ENCODE results near the gene FAM171A1. TPM values are rescaled to one million over a fixed set of nuclear protein-coding genes. Genes with fewer than 3 reads are reported as not detected.
A peak's percentile ranks its signal among the peaks of the same experiment; 100 is the strongest.

The FAM171A1 gene
- total and polyA plus RNA-seq, 4 donors, result 3.4 to 23.5 (median 9.7) TPM

DNA sequence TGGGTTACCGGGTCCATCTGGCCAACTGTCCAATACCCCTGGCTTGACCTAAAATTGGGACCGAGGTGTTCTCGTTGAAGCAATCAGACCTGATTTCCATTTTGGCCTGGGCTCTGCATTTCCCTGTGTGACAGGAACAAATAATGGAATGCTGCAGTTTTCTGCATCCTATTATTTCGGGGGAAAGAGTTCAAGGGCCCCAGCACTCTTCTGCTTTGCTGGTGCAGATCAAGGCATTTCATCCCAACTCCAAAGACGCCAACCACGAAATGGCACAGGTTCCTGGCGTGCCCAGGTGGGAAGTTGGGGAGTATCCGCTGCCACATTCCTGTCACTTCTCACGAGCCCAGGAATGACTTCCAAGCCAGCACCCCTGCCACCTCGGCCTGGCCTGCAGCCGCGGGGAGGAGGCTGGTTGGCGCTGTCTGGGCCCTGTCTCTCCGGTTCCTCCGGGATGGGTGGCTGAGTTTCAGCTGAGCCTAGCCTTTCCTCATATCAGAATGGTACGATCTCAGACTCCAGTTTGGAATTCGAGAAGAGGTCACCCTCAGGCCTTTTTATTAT, 56.5 kb downstream of the FAM171A1 start:
- Histone ChIP-seq H3K27me3 (ENCODE audit: control insufficient read depth in 3 of 3, insufficient read depth in 3 of 3, low read length in 2 of 3) (no peaks in the 10 kb centered on the region), H3K27ac (ENCODE audit: low read depth in 1 of 2, low read length in 1 of 2) (peak overlapping the region in 1 of 2 donors; percentile 34), H3K4me3 (no peak overlapping the region), H3K36me3 (ENCODE audit: control insufficient read depth in 4 of 4, insufficient read depth in 4 of 4, low read length in 4 of 4) (peaks cover 0 to 2% (median 0%) of the 10 kb centered on the region in 4 donors), H3K9me3 (ENCODE audit: control insufficient read depth in 4 of 4, insufficient read depth in 3 of 4, low read length in 3 of 4) (no peaks in the 10 kb centered on the region), H3K4me1 (ENCODE audit: control insufficient read depth in 5 of 5, insufficient read depth in 5 of 5, low read length in 5 of 5) (peaks cover 0 to 64% (median 30%) of the 10 kb centered on the region in 5 donors), H3K9ac (ENCODE audit: insufficient read depth in 1 of 2, low read length in 2 of 2) (no peak overlapping the region)
- DNase-seq (no peak), ATAC-seq (ENCODE audit: insufficient read depth, low FRiP score) (no peak)
- TF ChIP-seq, protein P1, sequence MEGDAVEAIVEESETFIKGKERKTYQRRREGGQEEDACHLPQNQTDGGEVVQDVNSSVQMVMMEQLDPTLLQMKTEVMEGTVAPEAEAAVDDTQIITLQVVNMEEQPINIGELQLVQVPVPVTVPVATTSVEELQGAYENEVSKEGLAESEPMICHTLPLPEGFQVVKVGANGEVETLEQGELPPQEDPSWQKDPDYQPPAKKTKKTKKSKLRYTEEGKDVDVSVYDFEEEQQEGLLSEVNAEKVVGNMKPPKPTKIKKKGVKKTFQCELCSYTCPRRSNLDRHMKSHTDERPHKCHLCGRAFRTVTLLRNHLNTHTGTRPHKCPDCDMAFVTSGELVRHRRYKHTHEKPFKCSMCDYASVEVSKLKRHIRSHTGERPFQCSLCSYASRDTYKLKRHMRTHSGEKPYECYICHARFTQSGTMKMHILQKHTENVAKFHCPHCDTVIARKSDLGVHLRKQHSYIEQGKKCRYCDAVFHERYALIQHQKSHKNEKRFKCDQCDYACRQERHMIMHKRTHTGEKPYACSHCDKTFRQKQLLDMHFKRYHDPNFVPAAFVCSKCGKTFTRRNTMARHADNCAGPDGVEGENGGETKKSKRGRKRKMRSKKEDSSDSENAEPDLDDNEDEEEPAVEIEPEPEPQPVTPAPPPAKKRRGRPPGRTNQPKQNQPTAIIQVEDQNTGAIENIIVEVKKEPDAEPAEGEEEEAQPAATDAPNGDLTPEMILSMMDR (IDR thresholded peaks at IDR 0.05; ENCODE audit: control extremely low read depth, extremely low read depth), result no peak
- WGBS, 2 donors, result 92 to 95% methylated on average over 17 of the region's 17 CpGs

DNA sequence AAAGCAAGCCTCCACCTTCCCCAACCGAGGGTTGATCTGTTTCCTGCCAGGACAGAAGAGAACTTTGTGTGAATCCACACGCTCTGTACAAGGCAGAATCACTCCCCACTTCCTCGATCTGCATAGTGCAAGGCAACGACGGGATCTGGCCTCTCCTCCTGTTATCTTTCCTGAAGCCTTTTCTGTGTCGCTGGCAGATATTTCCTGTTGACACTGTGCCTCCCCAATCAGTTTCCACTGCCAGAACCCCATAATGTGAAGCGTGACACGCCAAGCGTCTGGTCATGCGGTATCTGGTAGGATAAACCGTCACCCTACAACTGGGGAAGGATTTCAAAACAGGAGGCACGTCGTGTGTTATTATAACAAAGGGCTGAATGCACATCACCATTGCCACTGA, 57.2 kb downstream of the FAM171A1 start:
- DNase-seq, result peak; percentile 71 to 91 (median 88)

DNA sequence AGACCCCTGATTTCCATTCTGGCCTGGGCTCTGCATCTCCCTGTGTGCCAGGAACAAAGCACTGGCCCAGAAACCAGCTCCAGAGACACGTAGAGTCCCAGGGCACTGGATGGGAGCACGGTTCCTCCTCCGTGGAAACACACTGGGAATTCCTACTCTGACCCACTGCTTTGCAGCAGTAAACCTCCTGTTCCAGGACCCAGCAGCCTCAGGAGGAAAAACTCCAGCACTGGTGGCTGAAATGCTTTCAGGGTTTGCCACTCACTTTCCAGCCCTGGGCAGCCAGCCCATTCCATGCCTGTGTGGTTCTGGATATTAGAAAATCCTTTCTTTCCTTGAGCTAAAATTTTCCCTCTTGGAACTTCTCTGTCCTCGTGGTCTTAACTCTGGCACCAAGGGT, 58.0 kb downstream of the FAM171A1 start:
- TF ChIP-seq, protein P1 (IDR thresholded peaks at IDR 0.05; ENCODE audit: control extremely low read depth, extremely low read depth), result no peak
- no peaks in the 10 kb centered on the region for H3K9me3 ChIP-seq (ENCODE audit: control insufficient read depth in 4 of 4, insufficient read depth in 3 of 4, low read length in 3 of 4)
- no peak overlapping the region for H3K4me3 ChIP-seq
- H3K36me3 ChIP-seq (ENCODE audit: control insufficient read depth in 4 of 4, insufficient read depth in 4 of 4, low read length in 4 of 4), result peaks cover 0 to 2% (median 0%) of the 10 kb centered on the region in 4 donors
- H3K4me1 ChIP-seq (ENCODE audit: control insufficient read depth in 5 of 5, insufficient read depth in 5 of 5, low read length in 5 of 5), result peaks cover 0 to 64% (median 30%) of the 10 kb centered on the region in 5 donors
- H3K27me3 ChIP-seq (ENCODE audit: control insufficient read depth in 3 of 3, insufficient read depth in 3 of 3, low read length in 2 of 3), result no peaks in the 10 kb centered on the region
- DNase-seq, result peak in 2 of 3 donors; percentile 33 to 47
- no peak for ATAC-seq (ENCODE audit: insufficient read depth, low FRiP score)
- peak overlapping the region in 1 of 2 donors; percentile 62 for H3K9ac ChIP-seq (ENCODE audit: insufficient read depth in 1 of 2, low read length in 2 of 2)
- WGBS, 2 donors, result 50 to 73% methylated on average over 4 of the region's 4 CpGs
- peak overlapping the region in 1 of 2 donors; percentile 61 for H3K27ac ChIP-seq (ENCODE audit: low read depth in 1 of 2, low read length in 1 of 2)

More for the DNA sequence above, 57.2 kb downstream of the FAM171A1 start:
- H3K4me3 ChIP-seq, result no peak overlapping the region
- H3K36me3 ChIP-seq (ENCODE audit: control insufficient read depth in 4 of 4, insufficient read depth in 4 of 4, low read length in 4 of 4), result peaks cover 0 to 2% (median 0%) of the 10 kb centered on the region in 4 donors
- H3K4me1 ChIP-seq (ENCODE audit: control insufficient read depth in 5 of 5, insufficient read depth in 5 of 5, low read length in 5 of 5), result peaks cover 0 to 64% (median 30%) of the 10 kb centered on the region in 5 donors
- no peak overlapping the region for H3K27ac ChIP-seq (ENCODE audit: low read depth in 1 of 2, low read length in 1 of 2)
- ATAC-seq (ENCODE audit: insufficient read depth, low FRiP score), result no peak
- 9 to 28% methylated on average over 13 of the region's 13 CpGs for WGBS, 2 donors
- TF ChIP-seq, protein P1 (IDR thresholded peaks at IDR 0.05; ENCODE audit: control extremely low read depth, extremely low read depth), result no peak
- no peaks in the 10 kb centered on the region for H3K9me3 ChIP-seq (ENCODE audit: control insufficient read depth in 4 of 4, insufficient read depth in 3 of 4, low read length in 3 of 4)
- H3K9ac ChIP-seq (ENCODE audit: insufficient read depth in 1 of 2, low read length in 2 of 2), result peak overlapping the region in 1 of 2 donors; percentile 62
- no peaks in the 10 kb centered on the region for H3K27me3 ChIP-seq (ENCODE audit: control insufficient read depth in 3 of 3, insufficient read depth in 3 of 3, low read length in 2 of 3)

All from lung (tissue), 12 donors.